ENCODE measurements around the gene TRAK1.

DNA sequence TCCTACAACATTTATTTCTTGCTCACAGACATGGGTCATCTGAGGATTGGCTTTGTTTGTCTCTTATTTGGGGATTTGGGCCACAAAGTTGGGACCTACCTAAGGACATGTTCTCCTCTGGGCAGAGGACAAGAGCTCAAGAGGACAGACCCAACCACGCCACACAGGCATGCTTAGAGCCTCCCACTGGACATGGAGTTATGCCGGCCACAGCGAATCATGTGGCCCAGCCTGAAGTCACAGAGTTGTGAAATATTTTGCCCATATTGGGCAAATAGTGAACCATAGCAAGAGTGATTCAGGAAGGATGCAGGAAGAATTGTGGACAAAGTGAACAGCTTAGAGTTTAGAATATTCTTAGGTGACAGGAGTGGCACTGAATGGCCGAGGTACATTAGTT is 9.9 kb downstream of the TRAK1 start:
- TF ChIP-seq, protein P1, sequence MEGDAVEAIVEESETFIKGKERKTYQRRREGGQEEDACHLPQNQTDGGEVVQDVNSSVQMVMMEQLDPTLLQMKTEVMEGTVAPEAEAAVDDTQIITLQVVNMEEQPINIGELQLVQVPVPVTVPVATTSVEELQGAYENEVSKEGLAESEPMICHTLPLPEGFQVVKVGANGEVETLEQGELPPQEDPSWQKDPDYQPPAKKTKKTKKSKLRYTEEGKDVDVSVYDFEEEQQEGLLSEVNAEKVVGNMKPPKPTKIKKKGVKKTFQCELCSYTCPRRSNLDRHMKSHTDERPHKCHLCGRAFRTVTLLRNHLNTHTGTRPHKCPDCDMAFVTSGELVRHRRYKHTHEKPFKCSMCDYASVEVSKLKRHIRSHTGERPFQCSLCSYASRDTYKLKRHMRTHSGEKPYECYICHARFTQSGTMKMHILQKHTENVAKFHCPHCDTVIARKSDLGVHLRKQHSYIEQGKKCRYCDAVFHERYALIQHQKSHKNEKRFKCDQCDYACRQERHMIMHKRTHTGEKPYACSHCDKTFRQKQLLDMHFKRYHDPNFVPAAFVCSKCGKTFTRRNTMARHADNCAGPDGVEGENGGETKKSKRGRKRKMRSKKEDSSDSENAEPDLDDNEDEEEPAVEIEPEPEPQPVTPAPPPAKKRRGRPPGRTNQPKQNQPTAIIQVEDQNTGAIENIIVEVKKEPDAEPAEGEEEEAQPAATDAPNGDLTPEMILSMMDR (IDR thresholded peaks at IDR 0.05) = no peak
- no peak for TF ChIP-seq EZH2 (IDR thresholded peaks at IDR 0.05; ENCODE audit: borderline replicate concordance, insufficient read depth, low read depth, low read length, poor library complexity, severe bottlenecking)

All from B cell (primary cell).